Common myeloid progenitor, CD34-positive (primary cell): ENCODE data around the gene ASXL1.
"Not testable (repeated sequence)": the region's sequence is repeated elsewhere in the genome, so short reads cannot be mapped to it uniquely, and the experiment has no call there.

Source experiments
- CTCF ChIA-PET: fragments of 350-600 bp; sonication (Branson Sonifier 250); formaldehyde crosslinking; loops from one replicate; lab custom pipeline; 2021; ENCODE audit warnings: antibody characterized with exemption; lab: Charles Lee
- POLR2A ChIA-PET: fragments of 350-600 bp; sonication (Branson Sonifier 250); formaldehyde crosslinking; loops from one replicate; lab custom pipeline; 2021; ENCODE audit warnings: antibody characterized with exemption; lab: Charles Lee
- DNase-seq, 3 donors: peaks; one replicate each; pipeline versions ENCODE4 v3.0.0 to v3.0.0-alpha.2; 2013
- H3K27ac ChIP-seq, 2 experiments: 1 replicate in 1 of 2; 2 replicates in 1 of 2; pipeline ENCODE4 v1.7.0; 2013; ENCODE audit warnings: inconsistent platforms in 2 of 2, low read length in 2 of 2, mild to moderate bottlenecking in 2 of 2, low read depth in 1 of 2, moderate library complexity in 1 of 2; ENCODE audit not compliant: severe bottlenecking in 2 of 2, insufficient read depth in 1 of 2, poor library complexity in 1 of 2
- H3K27me3 ChIP-seq, 5 experiments: replicated peaks in 2 of 5; 1 replicate in 3 of 5; 2 replicates in 2 of 5; pipeline versions ENCODE4 v1.6.1 to v1.7.0; 2013; ENCODE audit warnings: low read length in 4 of 5, mild to moderate bottlenecking in 2 of 5, moderate library complexity in 2 of 5, inconsistent platforms in 1 of 5; ENCODE audit not compliant: insufficient read depth in 5 of 5, control insufficient read depth in 4 of 5
- H3K36me3 ChIP-seq, 4 experiments: 1 replicate in 2 of 4; 2 replicates in 2 of 4; pipeline versions ENCODE4 v1.6.1 to v1.7.0; 2013; ENCODE audit warnings: low read length in 3 of 4, control low read depth in 1 of 4, mild to moderate bottlenecking in 1 of 4; ENCODE audit not compliant: control insufficient read depth in 4 of 4, insufficient read depth in 4 of 4
- H3K4me1 ChIP-seq, 4 experiments: 1 replicate in 3 of 4; 2 replicates in 1 of 4; pipeline versions ENCODE4 v1.6.1 to v1.7.1; 2013; ENCODE audit warnings: low read length in 3 of 4, mild to moderate bottlenecking in 3 of 4, control low read depth in 1 of 4, inconsistent platforms in 1 of 4, moderate library complexity in 1 of 4; ENCODE audit not compliant: control insufficient read depth in 4 of 4, insufficient read depth in 4 of 4; ENCODE audit errors: control extremely low read depth in 1 of 4
- H3K4me3 ChIP-seq, 7 experiments: 1 replicate in 4 of 7; 2 replicates in 3 of 7; pipeline versions ENCODE4 v1.5.1 to v1.7.0; 2013; ENCODE audit warnings: mild to moderate bottlenecking in 7 of 7, low read length in 6 of 7, moderate library complexity in 6 of 7, inconsistent platforms in 2 of 7, low read depth in 2 of 7, control low read depth in 1 of 7; ENCODE audit not compliant: insufficient read depth in 4 of 7, control insufficient read depth in 1 of 7; ENCODE audit errors: extremely low read depth in 1 of 7
- H3K9me3 ChIP-seq, 5 experiments: 1 replicate in 4 of 5; 2 replicates in 1 of 5; pipeline versions ENCODE4 v1.6.1 to v1.7.1; 2013; ENCODE audit warnings: low read length in 4 of 5, mild to moderate bottlenecking in 2 of 5, inconsistent platforms in 1 of 5, low read depth in 1 of 5, moderate library complexity in 1 of 5; ENCODE audit not compliant: control insufficient read depth in 4 of 5, insufficient read depth in 2 of 5; ENCODE audit errors: control extremely low read depth in 1 of 5
- WGBS: methylation state at CpG from one replicate; pipeline ENCODE4 v1.1.5; 2013; ENCODE audit not compliant: insufficient coverage; 5-methylcytosine and 5-hydroxymethylcytosine counted together

Gene ASXL1

GRCh38 chr20:32336918-32337347 lies 21.2 kb upstream of the ASXL1 start:
- Histone ChIP-seq H3K9me3 (no peaks in the 10 kb centered on the region), H3K4me1 (peaks cover 0 to 11% (median 9%) of the 10 kb centered on the region in 4 experiments), H3K36me3 (peaks cover 0 to 12% (median 6%) of the 10 kb centered on the region in 4 experiments), H3K27ac (no peak overlapping the region), H3K4me3 (no peak overlapping the region), H3K27me3 (no peaks in the 10 kb centered on the region)
- 21% methylated on average over 5 of the region's 5 CpGs for WGBS
- POLR2A ChIA-PET, result no interaction called here
- DNase-seq, result peak; percentile 61 to 73 (median 70)
- CTCF ChIA-PET, result interaction anchor here (0.7 to 2.6 kb wide), 10 partner anchors 8 to 182 kb away, joined by 3 to 11 read pairs (median 4); no protein-coding TSS in a partner anchor

- ChIA-PET CTCF (interaction anchor here (0.6 to 2.6 kb wide), 7 partner anchors 16 to 183 kb away, joined by 3 to 11 read pairs (median 4); no protein-coding TSS in a partner anchor), POLR2A (interaction anchor here (0.6 kb wide), 1 partner anchor 24 kb away, joined by 7 read pairs; no protein-coding TSS in a partner anchor)
- Histone ChIP-seq H3K4me1 (peaks cover 0 to 11% (median 9%) of the 10 kb centered on the region in 4 experiments), H3K4me3 (no peak overlapping the region), H3K36me3 (peaks cover 0 to under 1% (median 0%) of the 10 kb centered on the region in 4 experiments), H3K9me3 (no peaks in the 10 kb centered on the region), H3K27me3 (no peaks in the 10 kb centered on the region), H3K27ac (no peak overlapping the region)
- WGBS, result 95% methylated on average over 8 of the region's 11 CpGs
- no peak for DNase-seq
Measured at GRCh38 chr20:32337937-32338661, 20.0 kb upstream of the ASXL1 start.

GRCh38 chr20:32338665-32339064 lies 19.5 kb upstream of the ASXL1 start:
- ChIA-PET POLR2A (interaction anchor here (0.6 kb wide), 1 partner anchor 24 kb away, joined by 7 read pairs; no protein-coding TSS in a partner anchor), CTCF (interaction anchor here (0.9 kb wide), 1 partner anchor 12 kb away, joined by 4 read pairs; no protein-coding TSS in a partner anchor)
- Histone ChIP-seq H3K27me3 (no peaks in the 10 kb centered on the region), H3K4me1 (peaks cover 0 to 11% (median 9%) of the 10 kb centered on the region in 4 experiments), H3K4me3 (no peak overlapping the region), H3K9me3 (no peaks in the 10 kb centered on the region), H3K36me3 (no peaks in the 10 kb centered on the region), H3K27ac (no peak overlapping the region)
- WGBS, result 94% methylated on average over 6 of the region's 7 CpGs
- no peak for DNase-seq

GRCh38 chr20:32339116-32339515 lies 19.0 kb upstream of the ASXL1 start:
- Histone ChIP-seq H3K4me1 (peaks cover 0 to 6% (median 6%) of the 10 kb centered on the region in 4 experiments), H3K36me3 (no peaks in the 10 kb centered on the region), H3K27ac (no peak overlapping the region), H3K9me3 (no peaks in the 10 kb centered on the region), H3K27me3 (no peaks in the 10 kb centered on the region), H3K4me3 (no peak overlapping the region)
- ChIA-PET POLR2A (no interaction called here), CTCF (interaction anchor here (0.9 kb wide), 1 partner anchor 12 kb away, joined by 4 read pairs; no protein-coding TSS in a partner anchor)
- no peak for DNase-seq
- WGBS, result 100% methylated on average over 2 of the region's 2 CpGs

DNA sequence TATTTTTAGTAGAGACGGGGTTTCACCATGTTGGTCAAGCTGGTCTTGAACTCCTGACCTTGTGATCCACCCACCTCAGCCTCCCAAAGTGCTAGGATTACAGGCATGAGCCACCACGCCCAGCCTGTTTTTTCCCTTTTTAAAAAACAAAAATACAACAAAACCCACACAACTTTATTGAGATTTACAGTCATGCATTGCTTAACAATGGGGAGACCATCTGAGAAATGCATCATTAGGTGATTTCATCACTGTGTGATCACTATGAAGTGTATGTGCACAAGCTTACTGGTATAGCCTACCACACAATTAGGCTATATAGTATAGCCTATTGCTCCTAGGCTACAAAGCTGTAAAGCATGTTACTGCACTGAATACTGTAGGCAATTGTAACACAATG lies 17.1 kb upstream of the ASXL1 start:
- DNase-seq, POLR2A ChIA-PET, H3K9me3 ChIP-seq, H3K36me3 ChIP-seq, H3K27me3 ChIP-seq, H3K4me3 ChIP-seq, CTCF ChIA-PET, H3K4me1 ChIP-seq, H3K27ac ChIP-seq: not testable (repeated sequence)
- WGBS, result no CpG with 5 or more reads among the region's 2 CpGs

DNA sequence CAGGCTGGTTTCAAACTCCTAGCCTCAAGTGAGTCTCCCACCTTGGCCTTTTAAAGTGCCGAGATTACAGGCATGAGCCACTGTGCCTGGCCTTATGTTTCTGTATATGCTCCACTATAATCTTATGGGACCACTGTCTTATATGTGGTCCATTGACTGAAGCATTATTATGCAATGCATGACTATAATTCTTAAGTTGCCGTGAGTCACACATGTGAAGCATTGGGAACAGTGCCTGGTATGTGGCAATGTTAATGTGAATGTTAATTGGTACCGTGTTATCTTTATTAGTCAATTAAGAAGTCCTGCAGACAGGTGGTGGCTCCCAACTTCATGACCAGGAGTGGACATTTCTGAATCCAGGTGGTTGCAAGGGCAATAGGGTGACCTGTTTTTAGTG lies 14.7 kb upstream of the ASXL1 start:
- Histone ChIP-seq H3K27me3 (no peaks in the 10 kb centered on the region), H3K4me3 (no peak overlapping the region), H3K36me3 (no peaks in the 10 kb centered on the region), H3K9me3 (no peaks in the 10 kb centered on the region), H3K27ac (no peak overlapping the region), H3K4me1 (no peaks in the 10 kb centered on the region)
- ChIA-PET POLR2A (no interaction called here), CTCF (no interaction called here)
- no peak for DNase-seq
- 96% methylated on average over 3 of the region's 3 CpGs for WGBS
